ENCODE measurements around the gene WDR73.
"Not testable (repeated sequence)": the region's sequence is repeated elsewhere in the genome, so short reads cannot be mapped to it uniquely, and the experiment has no call there.

The WDR73 gene

DNA sequence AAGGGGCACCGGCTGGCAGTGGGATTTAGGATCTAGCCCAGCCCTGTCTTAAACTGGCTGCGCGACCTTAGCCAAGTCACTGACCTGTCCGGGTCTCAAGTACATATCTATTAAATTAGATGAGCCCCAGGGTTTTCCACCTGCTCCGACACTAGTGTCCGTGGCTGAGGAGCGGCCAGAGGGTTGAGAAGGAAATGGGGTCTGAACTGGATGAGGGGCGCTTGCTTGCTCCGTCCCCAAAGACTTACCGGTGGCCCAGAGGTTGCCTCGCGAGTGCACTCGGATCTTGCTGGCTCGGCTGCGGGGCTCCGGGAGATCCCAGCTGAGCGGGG, 3.6 kb upstream of the WDR73 start:
- no peak for DNase-seq (ENCODE audit: low read depth)

DNA sequence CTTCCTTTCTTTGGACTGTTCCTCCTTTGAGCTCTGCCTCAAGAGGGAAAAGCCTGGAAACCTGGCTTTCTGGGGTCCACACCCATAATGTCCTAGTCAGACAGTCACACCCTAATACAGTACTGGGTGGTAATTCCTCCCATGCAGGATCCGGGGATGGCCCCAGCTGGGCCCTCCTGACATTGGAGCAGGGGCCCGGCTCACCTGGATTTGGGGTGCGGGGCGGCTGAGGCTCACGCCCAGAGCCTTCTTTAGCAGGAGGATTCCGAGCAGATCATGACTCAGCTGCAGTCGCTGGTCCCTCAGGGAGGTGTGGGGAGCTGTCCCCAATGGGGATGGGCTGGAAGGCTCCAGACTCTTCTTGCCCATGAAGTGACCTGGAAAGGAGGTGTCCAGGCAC, 2.9 kb upstream of the WDR73 start:
- no peak for DNase-seq (ENCODE audit: low read depth)

DNA sequence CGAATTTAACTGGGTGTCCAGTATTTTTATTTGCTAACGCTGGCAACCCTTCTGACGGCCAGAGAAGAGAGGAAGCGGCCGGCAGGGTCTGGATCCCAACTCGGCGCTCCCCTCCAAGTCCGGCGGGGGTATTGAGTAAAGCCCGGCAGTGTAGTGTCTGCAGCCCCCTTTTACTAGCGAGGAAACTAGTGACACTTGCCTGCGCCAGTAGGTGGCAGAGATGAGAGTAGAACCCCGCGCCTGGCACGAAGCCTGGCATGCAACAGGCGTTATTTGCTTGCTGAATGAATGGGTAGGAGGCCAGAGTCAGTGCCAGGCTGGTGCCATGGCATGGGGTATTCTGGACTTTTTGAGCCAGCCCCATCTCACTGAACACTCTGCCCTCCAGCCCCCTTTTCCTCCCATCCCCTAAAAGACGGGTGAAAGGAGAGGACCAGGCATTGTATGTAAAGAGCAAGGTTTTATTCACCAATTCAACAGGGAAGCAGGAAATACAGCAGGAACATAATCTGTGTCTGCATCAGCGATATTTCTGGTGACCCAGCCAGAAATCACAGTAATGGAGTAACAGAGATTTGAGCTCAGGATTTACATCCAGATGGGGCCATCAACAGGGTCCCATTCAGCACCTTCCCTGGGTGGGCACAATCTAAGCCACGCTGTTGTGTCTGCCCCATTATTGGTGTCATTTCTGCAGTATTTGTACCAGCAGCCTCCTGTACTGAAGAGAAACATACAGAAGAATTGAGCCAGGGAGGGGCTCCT, 788 bp upstream of the WDR73 start:
- DNase-seq (ENCODE audit: low read depth) = no peak

DNA sequence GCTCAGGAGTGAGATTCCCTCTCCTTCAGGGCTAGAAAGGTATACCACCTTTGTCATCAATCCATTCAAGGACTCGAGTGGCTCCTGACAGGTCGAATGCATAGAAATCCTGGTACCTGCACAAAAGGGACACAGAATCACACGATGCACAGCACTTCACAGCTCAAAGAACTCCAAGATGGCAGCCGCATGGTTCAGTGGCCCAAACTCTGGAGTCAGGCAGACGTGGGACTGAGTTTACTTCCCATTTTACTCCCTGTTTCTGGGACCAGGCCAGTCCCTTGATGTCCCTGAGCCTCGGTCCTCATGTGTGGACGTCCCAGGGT, 536 bp downstream of the WDR73 start:
- DNase-seq (ENCODE audit: low read depth) = no peak

DNA sequence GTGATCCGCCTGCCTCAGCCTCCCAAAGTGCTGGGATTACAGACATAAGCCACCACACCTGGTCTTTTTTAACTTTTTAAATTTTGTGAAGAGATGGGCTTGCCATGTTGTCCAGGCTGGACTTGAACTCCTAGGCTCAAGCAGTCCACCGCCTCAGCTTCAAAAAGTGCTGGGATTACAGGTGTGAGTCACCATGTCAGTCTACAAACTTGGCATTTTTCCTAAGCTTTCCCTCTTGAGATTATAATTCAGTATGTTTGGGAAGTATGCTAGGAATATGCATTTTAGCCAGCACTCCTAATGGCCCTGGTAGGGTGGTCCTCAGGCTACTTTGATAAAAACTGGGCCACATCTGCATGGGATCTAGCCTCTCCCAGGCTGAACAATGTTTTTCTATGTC, 4.4 kb downstream of the WDR73 start:
- DNase-seq (ENCODE audit: low read depth) = no peak

DNA sequence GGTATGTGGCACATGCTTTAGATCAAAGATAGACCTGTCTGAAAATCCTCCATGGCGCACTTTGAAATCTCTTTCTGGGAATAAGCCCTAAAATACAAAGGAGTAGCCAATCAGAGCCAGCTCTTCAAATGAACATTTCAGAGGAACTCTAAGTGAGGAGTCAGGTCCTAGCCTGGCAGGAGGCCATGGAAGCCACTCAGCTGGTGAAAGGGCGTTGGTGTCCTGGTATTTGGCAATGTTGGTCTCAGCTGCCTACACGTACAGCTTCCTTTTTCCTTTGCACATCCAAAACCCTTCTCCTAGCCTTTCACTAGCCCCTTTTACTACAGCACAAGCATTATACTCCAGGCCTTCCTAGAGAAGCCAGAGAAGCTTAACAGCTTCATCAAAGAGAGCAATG, 5.5 kb downstream of the WDR73 start:
- DNase-seq (ENCODE audit: low read depth) = no peak

DNA sequence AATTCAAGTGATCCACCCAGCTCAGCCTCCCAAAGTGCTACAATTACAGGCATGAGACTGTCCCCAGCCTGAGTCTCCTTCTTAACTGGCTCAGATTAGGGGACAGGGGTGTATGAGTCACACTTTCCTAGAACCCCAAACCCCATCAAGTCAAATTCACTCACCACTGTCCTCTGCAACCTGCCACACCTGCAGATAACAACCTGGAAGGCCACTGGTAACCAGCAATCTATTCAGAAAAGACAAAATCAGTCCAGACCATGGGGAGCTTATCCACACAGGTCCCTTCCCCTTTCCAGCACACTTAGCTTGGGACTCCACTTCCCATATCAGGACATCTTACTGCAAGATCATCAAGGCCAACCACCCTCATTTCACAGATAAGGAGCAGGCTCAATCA, 6.4 kb downstream of the WDR73 start:
- no peak for DNase-seq (ENCODE audit: low read depth)

DNA sequence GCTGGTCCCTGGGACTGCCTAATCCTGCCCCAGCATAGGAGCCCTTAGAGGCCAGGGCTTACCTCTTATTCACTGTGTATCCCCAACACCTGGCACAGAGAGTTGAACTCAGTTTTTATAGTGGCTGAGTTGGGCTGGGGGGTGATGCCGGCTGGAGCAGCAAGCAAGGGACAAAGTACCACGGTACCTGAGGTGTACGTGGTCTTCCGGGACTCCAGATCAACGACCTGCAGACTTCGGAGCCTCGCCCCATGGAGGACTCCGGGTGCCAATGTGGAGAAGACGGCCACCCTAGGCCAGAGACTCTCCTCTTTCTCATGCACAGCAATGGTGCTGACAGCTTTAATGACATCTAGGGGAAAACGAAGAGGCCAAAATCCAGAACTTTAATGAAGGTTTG, 8.1 kb downstream of the WDR73 start:
- no peak for DNase-seq (ENCODE audit: low read depth)

DNA sequence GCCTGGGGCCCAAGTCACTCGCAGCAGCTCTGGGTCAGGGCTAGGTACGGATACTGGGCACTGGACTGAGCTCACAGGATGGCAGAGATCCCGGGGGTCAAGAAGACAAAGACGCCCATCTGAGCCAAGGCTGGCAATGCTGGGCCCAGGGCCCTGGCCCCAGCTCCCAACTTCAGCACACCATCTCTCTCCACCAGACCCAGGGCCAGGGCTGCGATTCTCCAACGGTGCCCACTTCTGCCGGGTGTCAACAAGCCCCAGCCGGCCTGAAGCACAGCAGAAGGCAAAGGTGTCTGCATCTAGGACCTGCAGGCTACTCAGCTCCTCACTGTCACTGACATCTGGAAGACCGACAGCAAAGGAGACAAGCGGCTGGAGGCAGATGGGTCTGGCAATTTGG, 8.6 kb downstream of the WDR73 start:
- DNase-seq (ENCODE audit: low read depth) = no peak

DNA sequence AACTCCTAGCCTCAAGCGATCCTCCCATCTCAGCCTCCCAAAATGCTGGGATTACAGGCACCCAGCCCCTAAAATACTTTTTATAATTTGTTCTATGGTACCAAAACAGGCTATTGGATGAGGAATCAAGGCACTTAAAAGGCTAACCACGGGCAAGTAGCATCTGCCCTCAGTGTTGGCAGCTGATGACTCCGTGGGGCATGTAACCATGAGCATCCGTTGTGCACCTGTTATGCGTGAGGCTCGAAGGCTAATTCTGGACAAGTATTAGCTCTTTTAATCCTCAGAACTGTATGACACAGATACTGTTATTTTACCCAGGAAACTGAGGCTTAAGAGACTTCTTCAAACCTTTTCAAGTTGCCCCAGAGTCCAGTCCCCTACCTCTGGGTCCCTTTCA, 10.2 kb downstream of the WDR73 start:
- DNase-seq (ENCODE audit: low read depth) = no peak

DNA sequence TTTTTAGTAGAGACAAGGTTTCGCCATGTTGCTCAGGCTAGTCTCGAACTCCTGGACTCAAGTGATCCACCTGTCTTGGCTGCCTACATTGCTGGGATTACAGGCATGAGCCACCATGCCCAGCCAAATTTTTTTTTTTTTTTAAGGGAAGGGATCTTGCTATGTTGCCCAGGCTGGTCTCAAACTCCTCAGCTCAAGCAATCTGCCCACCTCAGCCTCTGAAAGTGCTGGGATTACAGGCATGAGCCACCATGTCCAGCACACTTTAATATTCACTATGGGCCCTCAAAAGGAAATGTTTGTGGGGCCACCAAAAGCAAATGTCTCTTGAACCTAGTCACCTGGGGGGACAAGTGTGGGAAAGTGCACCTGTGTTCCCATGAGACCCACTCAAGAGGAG, 11.4 kb downstream of the WDR73 start:
- DNase-seq (ENCODE audit: low read depth) = not testable (repeated sequence)

DNA sequence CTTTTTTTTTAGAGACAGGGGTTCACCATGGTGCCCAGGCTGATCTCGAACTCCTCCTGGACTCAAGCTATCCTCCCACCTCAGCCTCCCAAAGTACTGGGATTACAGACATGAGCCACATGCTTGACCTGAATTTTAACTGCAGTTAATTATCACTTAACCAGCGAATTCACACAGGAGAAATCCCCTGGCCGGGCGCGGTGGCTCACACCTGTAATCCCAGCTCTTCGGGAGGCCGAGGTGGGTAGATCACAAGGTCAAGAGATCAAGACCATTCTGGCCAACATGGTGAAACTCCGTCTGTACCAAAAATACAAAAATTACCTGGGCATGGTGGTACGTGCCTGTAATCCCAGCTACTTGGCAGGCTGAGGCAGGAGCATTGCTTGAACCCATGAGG, 12.2 kb downstream of the WDR73 start:
- not testable (repeated sequence) for DNase-seq (ENCODE audit: low read depth)

DNA sequence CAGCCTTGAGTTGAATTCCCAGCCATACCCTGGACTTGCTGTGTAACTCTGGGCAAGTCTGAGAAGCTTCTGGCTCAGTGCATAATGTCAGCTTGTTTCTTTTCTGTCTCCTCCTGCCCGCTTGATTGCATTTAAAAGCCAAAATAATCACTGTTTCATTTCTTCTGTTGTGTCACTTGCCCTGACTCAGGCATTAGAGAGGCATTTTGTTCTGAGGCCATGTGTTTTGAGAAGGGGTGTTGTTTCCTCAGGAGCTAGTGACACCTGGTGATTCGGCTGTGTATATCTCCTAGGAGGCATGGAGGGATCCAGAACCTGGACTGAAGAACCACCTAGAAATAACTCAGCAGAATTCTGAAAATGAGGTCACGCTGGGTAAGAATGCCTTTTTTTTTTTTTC, 16.0 kb downstream of the WDR73 start:
- no peak for DNase-seq (ENCODE audit: low read depth)

DNA sequence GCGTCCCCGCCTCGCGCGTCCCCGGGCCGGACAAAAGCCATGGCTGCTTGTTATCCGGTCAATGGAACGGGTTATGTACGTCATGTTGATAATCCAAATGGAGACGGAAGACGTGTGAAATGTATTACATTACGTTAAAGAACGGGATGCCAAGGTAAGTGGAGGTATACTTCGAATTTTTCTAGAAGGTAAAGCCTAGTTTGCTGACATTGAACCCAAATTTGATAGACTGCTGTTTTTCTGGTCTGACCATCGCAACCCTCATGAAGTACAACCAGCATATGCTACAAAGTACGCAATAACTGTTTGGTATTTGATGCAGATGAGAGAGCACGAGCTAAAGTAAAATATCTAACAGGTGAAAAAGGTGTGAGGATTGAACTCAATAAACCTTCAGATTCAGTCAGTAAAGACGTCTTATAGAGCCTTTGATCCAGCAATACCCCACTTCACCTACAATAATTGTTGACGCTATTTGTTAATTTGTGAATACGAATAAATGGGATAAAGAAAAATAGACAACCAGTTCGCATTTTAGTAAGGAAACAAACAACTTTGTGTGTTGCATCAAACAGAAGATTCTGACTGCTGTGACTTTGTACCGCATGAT, 19.8 kb downstream of the WDR73 start:
- no peak for DNase-seq (ENCODE audit: low read depth)

DNA sequence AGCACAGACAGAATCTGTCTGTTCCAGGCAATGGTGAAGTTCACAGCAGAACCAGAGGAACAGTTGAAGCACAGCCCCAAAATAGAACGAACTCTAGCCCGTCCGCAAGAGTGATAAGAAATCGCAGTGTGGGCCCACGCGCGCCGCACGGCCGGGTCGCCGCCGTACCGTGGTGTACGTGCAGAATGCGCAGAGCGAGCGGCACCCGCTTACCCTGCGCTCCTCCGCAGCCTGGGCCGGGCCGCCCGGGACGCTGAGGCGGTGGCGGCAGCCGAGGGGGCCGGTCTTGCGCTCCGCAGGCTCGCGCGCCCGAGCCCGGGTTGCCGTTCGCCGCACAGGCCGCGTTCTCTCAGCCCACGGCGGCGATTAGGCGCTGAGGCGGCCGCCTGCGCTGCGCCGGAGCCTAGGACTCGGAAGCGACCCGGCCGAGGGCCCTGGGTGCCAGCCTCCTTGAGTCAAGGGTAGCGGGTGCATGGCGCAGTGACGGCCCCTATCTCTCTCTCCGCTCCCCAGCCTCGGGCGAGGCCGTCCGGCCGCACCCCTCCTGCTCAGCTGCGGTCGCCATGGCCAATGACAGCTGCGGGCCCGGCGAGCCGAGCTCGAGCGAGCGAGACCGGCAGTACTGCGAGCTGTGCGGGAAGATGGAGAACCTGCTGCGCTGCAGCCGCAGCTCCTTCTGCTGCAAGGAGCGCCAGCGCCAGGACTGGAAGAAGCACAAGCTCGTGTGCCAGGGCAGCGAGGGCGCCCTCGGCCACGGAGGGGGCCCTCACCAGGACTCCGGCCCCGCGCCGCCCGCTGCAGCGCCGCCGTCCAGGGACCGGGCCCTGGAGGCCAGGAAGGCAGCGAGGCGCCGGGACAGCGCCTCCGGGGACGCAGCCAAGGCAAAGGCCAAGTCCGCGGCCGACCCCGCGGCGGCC, 20.5 kb downstream of the WDR73 start:
- DNase-seq (ENCODE audit: low read depth) = no peak

DNA sequence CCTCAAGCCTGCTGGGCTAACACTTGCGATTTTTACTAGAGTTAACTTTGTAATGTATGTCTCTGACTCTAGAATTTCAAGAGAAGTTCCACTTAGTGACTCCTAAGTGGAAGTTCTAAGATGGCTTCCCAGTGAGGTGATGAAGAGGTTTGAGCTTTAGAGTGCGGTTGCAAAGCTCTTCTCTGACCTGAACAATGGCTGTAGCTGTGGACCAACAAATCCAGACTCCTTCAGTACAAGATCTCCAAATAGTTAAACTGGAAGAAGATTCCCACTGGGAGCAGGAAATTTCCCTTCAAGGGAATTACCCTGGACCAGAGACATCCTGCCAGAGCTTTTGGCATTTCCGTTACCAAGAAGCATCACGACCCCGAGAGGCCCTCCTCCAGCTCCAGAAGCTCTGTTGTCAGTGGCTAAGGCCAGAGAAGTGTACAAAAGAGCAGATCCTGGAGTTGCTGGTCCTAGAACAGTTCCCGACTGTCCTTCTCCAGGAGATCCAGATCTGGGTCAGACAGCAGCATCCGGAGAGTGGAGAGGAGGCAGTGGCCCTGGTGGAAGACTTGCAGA, 22.3 kb downstream of the WDR73 start:
- DNase-seq (ENCODE audit: low read depth) = no peak

DNA sequence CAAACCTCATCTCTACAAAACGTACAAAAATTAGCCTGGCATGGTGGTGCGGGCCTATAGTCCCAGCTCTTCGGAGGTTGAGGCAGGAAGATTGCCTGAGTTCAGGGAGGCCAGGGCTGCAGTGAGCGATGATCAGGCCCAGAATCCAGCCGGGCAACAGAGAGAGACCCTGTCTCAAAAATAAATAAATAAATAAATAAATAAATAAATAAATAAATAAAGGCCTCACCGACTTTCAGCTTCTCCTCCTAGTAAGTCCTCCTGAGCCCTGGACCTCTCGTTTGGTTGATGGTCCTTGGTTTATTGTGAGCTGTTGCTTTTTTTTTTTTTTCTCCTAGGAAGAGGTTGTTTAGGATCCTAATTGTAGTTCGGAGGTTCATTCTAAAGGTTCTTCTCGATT, 25.1 kb downstream of the WDR73 start:
- DNase-seq (ENCODE audit: low read depth) = no peak

DNA sequence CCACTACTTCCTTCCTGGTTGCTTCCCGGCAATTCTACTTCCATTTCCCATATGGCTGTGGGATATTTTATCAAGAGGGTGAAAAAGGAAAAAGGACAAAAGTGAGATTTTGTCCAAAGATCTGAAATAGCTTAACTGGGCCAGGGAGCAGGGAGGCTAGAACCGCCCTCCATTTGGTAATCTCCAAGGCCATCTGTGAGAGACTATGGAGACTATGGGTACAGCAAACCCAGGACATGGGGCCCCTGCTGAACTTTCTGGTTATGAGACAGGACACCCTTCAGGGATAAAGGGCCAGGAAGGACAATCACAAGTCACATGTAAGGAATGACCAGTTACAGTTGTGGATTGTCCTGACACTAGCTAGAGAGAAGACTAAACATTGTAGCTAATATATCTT, 29.0 kb downstream of the WDR73 start:
- no peak for DNase-seq (ENCODE audit: low read depth)

DNA sequence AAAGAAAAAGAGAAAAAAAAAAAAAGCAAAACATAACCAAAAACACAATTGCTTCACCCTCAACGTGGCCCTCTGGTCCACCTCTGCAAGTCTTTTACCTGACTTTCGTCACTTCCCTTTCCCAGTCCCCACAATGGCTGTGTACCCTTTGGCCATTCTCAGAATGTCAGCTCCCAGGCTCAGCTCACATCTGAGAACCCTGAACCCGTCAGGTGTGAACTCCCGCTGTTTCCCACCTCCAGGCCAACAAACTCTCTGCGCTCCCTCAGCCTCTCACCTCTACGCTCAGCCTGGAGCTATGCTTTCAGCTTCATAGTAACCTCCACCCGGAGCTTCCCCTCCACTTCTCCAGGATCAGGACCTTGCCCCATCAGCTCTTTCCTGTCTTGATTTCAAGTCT, 29.7 kb downstream of the WDR73 start:
- DNase-seq (ENCODE audit: low read depth) = no peak

DNA sequence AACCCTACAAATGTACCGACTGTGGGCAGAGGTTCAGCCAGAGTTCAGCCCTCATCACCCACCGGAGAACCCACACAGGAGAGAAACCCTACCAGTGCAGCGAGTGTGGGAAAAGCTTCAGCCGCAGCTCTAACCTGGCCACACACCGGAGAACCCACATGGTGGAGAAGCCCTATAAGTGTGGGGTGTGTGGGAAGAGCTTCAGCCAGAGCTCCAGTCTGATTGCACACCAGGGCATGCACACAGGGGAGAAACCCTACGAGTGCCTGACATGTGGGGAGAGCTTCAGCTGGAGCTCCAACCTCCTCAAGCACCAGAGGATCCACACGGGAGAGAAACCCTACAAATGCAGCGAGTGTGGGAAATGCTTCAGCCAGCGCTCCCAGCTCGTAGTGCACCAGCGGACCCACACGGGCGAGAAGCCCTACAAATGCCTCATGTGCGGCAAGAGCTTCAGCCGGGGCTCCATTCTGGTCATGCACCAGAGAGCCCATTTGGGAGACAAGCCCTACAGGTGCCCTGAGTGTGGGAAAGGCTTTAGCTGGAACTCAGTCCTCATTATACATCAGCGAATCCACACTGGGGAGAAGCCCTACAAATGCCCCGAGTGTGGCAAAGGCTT, 32.6 kb downstream of the WDR73 start:
- DNase-seq (ENCODE audit: low read depth) = no peak

DNA sequence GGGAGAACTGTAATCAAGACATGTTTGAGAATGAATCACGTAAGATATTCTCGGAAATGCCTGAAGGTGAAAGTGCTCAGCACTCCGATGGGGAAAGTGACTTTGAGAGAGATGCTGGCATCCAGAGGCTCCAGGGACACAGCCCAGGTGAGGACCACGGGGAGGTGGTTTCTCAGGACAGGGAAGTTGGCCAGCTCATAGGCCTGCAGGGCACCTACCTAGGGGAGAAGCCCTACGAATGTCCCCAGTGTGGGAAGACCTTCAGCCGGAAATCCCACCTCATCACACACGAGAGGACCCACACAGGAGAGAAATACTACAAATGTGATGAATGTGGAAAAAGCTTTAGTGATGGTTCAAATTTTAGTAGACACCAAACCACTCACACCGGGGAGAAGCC, 33.5 kb downstream of the WDR73 start:
- DNase-seq (ENCODE audit: low read depth) = no peak

DNA sequence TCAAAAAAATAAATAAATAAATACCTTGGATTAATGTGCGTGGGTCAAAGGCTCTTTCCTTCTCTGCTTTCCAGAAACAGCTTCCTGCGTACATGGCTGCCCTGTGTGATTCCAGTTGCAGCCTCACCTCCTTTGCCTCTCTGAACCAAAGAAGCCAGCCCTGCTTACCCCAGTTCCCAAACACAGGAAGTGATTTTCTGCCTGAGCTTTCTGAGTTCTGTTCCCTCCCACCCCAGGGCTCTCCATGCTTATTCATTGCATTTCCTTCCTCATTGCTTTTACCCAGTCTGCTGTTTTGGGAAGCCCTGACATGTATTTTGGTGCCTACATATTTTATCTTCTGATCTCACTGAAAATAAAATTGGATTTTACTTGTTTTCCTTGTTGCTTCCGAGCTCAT, 37.8 kb downstream of the WDR73 start:
- no peak for DNase-seq (ENCODE audit: low read depth)

DNA sequence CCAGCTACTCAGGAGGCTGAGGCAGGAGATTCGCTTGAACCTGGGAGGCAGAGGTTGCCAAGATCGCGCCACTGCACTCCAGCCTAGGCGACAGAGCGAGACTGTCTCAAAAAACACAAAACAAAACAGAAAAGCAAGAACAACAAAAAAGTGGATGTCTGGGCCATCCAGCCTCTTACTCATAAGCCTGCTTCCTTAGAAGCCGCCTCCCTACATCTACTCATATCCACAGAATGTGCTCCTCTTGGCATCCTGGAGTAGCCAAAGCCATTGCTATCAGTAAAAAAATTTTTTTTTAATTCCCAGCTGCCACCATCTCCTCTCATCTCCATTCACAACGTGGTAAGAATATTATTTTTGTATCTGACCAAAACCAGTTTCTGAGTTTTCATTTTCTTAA, 42.5 kb downstream of the WDR73 start:
- no peak for DNase-seq (ENCODE audit: low read depth)

Measured in GM04503 (cell line).